ENCODE data around the gene CDH13. TPM values are rescaled to one million over a fixed set of nuclear protein-coding genes. Genes with fewer than 3 reads are reported as not detected.

The CDH13 gene
- total and polyA plus RNA-seq, 9 of the 15 experiments (the other 6 are each of a cell fraction or from before 2014, with no cell fraction given) = 0.03 TPM; not detected in 8

DNA sequence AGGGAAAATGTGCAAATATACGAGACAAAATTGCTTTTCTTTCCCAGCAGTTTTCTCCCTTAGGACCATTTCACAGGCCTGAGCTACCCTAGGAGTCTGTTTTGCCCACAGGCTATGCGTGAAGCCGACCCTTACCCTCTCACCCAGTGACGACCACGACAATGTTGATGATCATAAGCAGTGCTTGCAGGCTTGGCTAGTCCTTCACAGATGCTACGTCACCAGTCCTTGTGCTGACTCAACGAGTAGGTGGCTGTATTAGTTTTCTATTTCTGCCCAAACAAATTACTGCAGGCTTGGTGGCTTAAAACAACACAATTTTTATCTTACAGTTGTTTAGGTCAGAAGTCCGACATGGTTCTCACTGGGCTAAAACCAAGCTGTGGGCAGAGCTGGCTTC lies 606.4 kb downstream of the CDH13 start:
- Histone ChIP-seq H3K4me2 (ENCODE audit: insufficient read depth, low read length) (no peak overlapping the region), H3K79me2 (ENCODE audit: control insufficient read depth, insufficient read depth, low read length) (no peaks in the 10 kb centered on the region), H3K4me3 (no peak overlapping the region), H3K27me3 (ENCODE audit: control insufficient read depth in 2 of 2, insufficient read depth in 2 of 2, low read length in 2 of 2) (no peaks in the 10 kb centered on the region), H4K20me1 (replicated peaks; ENCODE audit: control insufficient read depth, insufficient read depth, low read length) (no peaks in the 10 kb centered on the region), H3K4me1 (replicated peaks in 1 of 2; ENCODE audit: control insufficient read depth in 2 of 2, insufficient read depth in 2 of 2, low read length in 2 of 2) (no peaks in the 10 kb centered on the region), H3K36me3 (ENCODE audit: control insufficient read depth, insufficient read depth, low read length) (no peaks in the 10 kb centered on the region), H3K9ac (ENCODE audit: insufficient read depth in 1 of 2, low read depth in 2 of 2, low read length in 2 of 2) (no peak overlapping the region), H3K9me1 (ENCODE audit: control insufficient read depth, insufficient read depth, low read length) (no peaks in the 10 kb centered on the region), H3K9me3 (replicated peaks; ENCODE audit: control insufficient read depth, insufficient read depth, low read depth, low read length) (0 out of 2 replicates have a peak, but pooled peaks cover 2% of the 10 kb centered on the region), H2AFZ (ENCODE audit: low read depth, low read length) (no peak overlapping the region), H3K27ac (ENCODE audit: extremely low read depth, low read depth, low read length) (no peak overlapping the region)
- no TSS peak for BruUV-seq (replicated peaks)
- ChIA-PET CTCF (ENCODE audit: low intra/inter-chr PET ratio) (no interaction called here), POLR2A (interaction anchor here (0.7 kb wide), 1 partner anchor 1722 kb away, joined by 3 read pairs; no protein-coding TSS in a partner anchor)
- WGBS (ENCODE audit: insufficient coverage, low coverage, missing lambda C conversion rate) = 0% methylated on average over 8 of the region's 8 CpGs
- no peak for FAIRE-seq
- ATAC-seq = no peak
- no peak for DNase-seq (ENCODE audit: extremely low read depth in 1 of 4, low spot score in 3 of 4)
- intact Hi-C loops (cut with micrococcal nuclease) = no loop called here
- in situ Hi-C loops (cut with MboI) = no loop called here
- TF ChIP-seq, protein P1, sequence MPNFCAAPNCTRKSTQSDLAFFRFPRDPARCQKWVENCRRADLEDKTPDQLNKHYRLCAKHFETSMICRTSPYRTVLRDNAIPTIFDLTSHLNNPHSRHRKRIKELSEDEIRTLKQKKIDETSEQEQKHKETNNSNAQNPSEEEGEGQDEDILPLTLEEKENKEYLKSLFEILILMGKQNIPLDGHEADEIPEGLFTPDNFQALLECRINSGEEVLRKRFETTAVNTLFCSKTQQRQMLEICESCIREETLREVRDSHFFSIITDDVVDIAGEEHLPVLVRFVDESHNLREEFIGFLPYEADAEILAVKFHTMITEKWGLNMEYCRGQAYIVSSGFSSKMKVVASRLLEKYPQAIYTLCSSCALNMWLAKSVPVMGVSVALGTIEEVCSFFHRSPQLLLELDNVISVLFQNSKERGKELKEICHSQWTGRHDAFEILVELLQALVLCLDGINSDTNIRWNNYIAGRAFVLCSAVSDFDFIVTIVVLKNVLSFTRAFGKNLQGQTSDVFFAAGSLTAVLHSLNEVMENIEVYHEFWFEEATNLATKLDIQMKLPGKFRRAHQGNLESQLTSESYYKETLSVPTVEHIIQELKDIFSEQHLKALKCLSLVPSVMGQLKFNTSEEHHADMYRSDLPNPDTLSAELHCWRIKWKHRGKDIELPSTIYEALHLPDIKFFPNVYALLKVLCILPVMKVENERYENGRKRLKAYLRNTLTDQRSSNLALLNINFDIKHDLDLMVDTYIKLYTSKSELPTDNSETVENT (CRISPR knock-in tag; IDR thresholded peaks at IDR 0.05) = no peak
- TF ChIP-seq POLR2H (tag; IDR thresholded peaks at IDR 0.05; ENCODE audit: low read depth) (no peak), CBX5 (IDR thresholded peaks at IDR 0.05; ENCODE audit: borderline replicate concordance, low read depth) (no peak), ESRRB (CRISPR knock-in tag; IDR thresholded peaks at IDR 0.05; ENCODE audit: borderline replicate concordance) (no peak), CSDE1 (IDR thresholded peaks at IDR 0.05) (no peak), KAT2B (IDR thresholded peaks at IDR 0.05; ENCODE audit: low read depth, low read length) (no peak), ARHGAP35 (IDR thresholded peaks at IDR 0.05; ENCODE audit: partially characterized antibody) (no peak)
- TF ChIP-seq, protein P2, sequence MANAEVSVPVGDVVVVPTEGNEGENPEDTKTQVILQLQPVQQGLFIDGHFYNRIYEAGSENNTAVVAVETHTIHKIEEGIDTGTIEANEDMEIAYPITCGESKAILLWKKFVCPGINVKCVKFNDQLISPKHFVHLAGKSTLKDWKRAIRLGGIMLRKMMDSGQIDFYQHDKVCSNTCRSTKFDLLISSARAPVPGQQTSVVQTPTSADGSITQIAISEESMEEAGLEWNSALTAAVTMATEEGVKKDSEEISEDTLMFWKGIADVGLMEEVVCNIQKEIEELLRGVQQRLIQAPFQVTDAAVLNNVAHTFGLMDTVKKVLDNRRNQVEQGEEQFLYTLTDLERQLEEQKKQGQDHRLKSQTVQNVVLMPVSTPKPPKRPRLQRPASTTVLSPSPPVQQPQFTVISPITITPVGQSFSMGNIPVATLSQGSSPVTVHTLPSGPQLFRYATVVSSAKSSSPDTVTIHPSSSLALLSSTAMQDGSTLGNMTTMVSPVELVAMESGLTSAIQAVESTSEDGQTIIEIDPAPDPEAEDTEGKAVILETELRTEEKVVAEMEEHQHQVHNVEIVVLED (CRISPR knock-in tag; IDR thresholded peaks at IDR 0.05) = no peak
- TF ChIP-seq, protein P3, sequence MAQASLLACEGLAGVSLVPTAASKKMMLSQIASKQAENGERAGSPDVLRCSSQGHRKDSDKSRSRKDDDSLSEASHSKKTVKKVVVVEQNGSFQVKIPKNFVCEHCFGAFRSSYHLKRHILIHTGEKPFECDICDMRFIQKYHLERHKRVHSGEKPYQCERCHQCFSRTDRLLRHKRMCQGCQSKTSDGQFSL (CRISPR knock-in tag; IDR thresholded peaks at IDR 0.05) = no peak
- TF ChIP-seq, protein P3 (tag; IDR thresholded peaks at IDR 0.05) = no peak
- TF ChIP-seq, protein P4, sequence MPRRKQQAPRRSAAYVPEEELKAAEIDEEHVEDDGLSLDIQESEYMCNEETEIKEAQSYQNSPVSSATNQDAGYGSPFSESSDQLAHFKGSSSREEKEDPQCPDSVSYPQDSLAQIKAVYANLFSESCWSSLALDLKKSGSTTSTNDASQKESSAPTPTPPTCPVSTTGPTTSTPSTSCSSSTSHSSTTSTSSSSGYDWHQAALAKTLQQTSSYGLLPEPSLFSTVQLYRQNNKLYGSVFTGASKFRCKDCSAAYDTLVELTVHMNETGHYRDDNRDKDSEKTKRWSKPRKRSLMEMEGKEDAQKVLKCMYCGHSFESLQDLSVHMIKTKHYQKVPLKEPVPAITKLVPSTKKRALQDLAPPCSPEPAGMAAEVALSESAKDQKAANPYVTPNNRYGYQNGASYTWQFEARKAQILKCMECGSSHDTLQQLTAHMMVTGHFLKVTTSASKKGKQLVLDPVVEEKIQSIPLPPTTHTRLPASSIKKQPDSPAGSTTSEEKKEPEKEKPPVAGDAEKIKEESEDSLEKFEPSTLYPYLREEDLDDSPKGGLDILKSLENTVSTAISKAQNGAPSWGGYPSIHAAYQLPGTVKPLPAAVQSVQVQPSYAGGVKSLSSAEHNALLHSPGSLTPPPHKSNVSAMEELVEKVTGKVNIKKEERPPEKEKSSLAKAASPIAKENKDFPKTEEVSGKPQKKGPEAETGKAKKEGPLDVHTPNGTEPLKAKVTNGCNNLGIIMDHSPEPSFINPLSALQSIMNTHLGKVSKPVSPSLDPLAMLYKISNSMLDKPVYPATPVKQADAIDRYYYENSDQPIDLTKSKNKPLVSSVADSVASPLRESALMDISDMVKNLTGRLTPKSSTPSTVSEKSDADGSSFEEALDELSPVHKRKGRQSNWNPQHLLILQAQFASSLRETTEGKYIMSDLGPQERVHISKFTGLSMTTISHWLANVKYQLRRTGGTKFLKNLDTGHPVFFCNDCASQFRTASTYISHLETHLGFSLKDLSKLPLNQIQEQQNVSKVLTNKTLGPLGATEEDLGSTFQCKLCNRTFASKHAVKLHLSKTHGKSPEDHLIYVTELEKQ (CRISPR knock-in tag; IDR thresholded peaks at IDR 0.05) = no peak

All from K562 (cell line).